ENCODE measurements around the gene ACKR1.
A peak's percentile ranks its signal among the peaks of the same experiment; 100 is the strongest.

Gene ACKR1

DNA sequence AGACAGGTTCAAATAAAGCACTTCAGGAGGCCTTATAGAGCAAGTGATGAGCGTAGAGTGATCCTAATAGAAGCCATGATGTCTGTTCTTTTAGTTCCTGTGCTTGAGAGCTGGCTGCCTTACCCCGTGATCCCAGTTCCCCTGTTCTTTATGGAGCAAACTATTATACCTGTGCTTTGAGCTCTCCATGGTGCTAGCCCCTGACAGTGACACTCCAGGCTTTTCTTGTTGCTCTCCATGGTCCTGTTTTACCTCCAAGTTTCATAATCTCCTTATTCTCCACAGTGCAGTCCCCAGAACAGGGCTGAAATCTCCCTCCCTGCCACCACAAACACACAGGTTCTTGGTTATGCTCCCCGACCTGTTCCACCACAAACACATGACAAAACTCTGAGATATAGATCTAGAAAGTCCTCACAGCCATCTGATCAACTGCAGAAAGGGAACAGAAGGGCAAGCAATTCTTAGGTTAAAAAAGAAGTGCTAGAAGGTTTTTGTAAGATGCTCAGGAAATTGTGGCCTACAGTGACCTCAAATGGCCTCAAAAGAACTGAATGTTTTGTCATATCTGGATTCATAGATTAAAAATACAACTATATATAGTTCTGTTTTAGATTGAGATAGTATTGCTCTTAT, 27.3 kb upstream of the ACKR1 start:
- Mint-ChIP-seq H3K27me3 (peaks cover 62% of the 10 kb centered on the region), H3K4me3 (no peak overlapping the region), H3K4me1 (ENCODE audit: low read depth) (no peaks in the 10 kb centered on the region), H3K9me3 (no peaks in the 10 kb centered on the region), H3K36me3 (ENCODE audit: low read depth) (no peaks in the 10 kb centered on the region), H3K27ac (no peak overlapping the region)

- no peak overlapping the region for H3K4me3 Mint-ChIP-seq
- H3K27ac Mint-ChIP-seq = no peak overlapping the region
- H3K27me3 Mint-ChIP-seq = peaks cover 52% of the 10 kb centered on the region
These were observed 24.8 kb upstream of the ACKR1 start for GRCh38 chr1:159179906-159180305.

GRCh38 chr1:159180516-159180915, 24.2 kb upstream of the ACKR1 start:
- no peaks in the 10 kb centered on the region for H3K4me1 Mint-ChIP-seq (ENCODE audit: low read depth)
- H3K27ac Mint-ChIP-seq = no peak overlapping the region
- H3K36me3 Mint-ChIP-seq (ENCODE audit: low read depth) = no peaks in the 10 kb centered on the region
- H3K27me3 Mint-ChIP-seq = peaks cover 53% of the 10 kb centered on the region
- H3K4me3 Mint-ChIP-seq = no peak overlapping the region
- H3K9me3 Mint-ChIP-seq = no peaks in the 10 kb centered on the region

More at GRCh38 chr1:159179906-159180305, 24.8 kb upstream of the ACKR1 start:
- no peaks in the 10 kb centered on the region for H3K9me3 Mint-ChIP-seq
- no peaks in the 10 kb centered on the region for H3K4me1 Mint-ChIP-seq (ENCODE audit: low read depth)
- H3K36me3 Mint-ChIP-seq (ENCODE audit: low read depth) = no peaks in the 10 kb centered on the region

DNA sequence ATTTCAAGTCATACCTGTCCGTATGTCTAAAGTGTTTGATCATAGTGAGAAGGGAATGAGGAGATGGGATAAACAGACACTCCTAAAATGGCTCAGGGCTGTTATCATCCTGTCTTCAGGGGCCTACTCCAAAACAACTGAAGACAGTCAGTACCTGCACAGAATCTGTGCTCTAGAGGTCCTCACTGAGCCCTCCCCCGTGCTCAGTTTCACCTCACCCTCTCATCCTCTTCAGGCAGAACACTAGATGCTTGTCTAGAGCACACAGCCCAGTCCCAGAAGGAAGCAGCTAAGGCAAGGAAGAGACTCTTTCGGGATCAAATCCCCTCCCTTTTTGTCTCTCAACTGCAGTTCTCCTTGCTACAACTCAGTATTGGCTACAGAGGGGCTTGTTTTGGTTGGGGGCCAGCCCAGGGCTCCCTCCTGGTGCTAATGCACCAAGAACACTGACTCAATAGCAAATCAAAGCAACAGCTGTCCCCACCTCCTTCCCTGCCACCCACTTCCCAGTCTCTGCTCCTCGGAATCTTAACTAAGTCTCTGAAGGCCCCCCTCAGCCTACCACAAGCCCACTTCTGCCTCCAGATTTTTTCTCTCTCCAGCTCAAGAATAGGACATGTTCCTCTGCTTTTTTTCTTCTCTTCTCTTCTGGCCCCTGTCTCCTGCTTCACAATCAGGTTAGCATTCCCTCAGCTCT, 23.2 kb upstream of the ACKR1 start:
- Mint-ChIP-seq H3K4me3 (no peak overlapping the region), H3K36me3 (ENCODE audit: low read depth) (no peaks in the 10 kb centered on the region), H3K4me1 (ENCODE audit: low read depth) (no peaks in the 10 kb centered on the region), H3K9me3 (no peaks in the 10 kb centered on the region), H3K27me3 (peaks cover 57% of the 10 kb centered on the region), H3K27ac (no peak overlapping the region)

DNA sequence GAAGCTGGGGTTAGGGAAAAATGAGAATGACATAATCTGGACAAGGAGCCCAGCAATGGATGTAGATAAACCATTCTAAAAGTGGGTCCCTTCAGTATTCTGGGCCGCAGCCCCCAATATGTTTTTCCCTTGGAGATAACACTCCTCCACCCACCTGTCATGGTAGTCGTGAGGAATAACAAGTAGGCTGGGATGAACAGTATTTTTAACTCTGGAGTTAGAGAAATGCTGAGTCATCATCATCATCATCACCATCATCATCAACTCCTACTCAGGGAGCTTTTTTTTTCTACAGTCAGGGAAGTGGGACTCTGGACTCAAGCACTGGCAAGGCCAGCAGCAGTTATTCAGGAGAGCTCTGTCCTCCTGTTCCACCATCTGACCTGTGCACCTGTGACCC, 20.5 kb upstream of the ACKR1 start:
- Mint-ChIP-seq H3K9me3 (no peaks in the 10 kb centered on the region), H3K36me3 (ENCODE audit: low read depth) (no peaks in the 10 kb centered on the region), H3K4me3 (no peak overlapping the region), H3K27ac (no peak overlapping the region), H3K27me3 (peaks cover 66% of the 10 kb centered on the region), H3K4me1 (ENCODE audit: low read depth) (peaks cover 5% of the 10 kb centered on the region)

GRCh38 chr1:159185121-159185520, 19.6 kb upstream of the ACKR1 start:
- Mint-ChIP-seq H3K4me3 (no peak overlapping the region), H3K4me1 (ENCODE audit: low read depth) (peaks cover 5% of the 10 kb centered on the region), H3K27ac (no peak overlapping the region), H3K36me3 (ENCODE audit: low read depth) (no peaks in the 10 kb centered on the region), H3K27me3 (peaks cover 68% of the 10 kb centered on the region), H3K9me3 (no peaks in the 10 kb centered on the region)

DNA sequence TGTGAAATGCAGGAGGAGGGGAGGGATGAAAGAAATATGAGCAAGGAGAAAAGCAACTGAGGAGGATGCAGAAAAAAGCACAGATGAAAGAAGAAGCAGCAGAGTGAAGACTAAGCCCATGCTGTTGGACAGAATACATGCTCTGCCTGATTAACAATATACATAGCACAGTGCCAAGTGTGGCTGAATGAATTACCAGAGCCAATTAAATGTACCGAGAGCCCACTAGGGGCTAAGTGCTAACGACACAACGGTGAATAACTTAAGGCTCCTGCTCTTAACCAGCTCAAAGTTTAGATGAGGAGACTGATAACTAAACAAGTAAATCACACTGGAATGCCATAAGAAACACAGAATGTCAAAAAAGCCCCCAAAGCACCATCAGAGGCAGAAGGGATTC, 17.6 kb upstream of the ACKR1 start:
- H3K4me1 Mint-ChIP-seq (ENCODE audit: low read depth) = peaks cover 5% of the 10 kb centered on the region
- no peaks in the 10 kb centered on the region for H3K9me3 Mint-ChIP-seq
- no peak overlapping the region for H3K4me3 Mint-ChIP-seq
- no peaks in the 10 kb centered on the region for H3K36me3 Mint-ChIP-seq (ENCODE audit: low read depth)
- H3K27ac Mint-ChIP-seq = no peak overlapping the region
- H3K27me3 Mint-ChIP-seq = peaks cover 61% of the 10 kb centered on the region

DNA sequence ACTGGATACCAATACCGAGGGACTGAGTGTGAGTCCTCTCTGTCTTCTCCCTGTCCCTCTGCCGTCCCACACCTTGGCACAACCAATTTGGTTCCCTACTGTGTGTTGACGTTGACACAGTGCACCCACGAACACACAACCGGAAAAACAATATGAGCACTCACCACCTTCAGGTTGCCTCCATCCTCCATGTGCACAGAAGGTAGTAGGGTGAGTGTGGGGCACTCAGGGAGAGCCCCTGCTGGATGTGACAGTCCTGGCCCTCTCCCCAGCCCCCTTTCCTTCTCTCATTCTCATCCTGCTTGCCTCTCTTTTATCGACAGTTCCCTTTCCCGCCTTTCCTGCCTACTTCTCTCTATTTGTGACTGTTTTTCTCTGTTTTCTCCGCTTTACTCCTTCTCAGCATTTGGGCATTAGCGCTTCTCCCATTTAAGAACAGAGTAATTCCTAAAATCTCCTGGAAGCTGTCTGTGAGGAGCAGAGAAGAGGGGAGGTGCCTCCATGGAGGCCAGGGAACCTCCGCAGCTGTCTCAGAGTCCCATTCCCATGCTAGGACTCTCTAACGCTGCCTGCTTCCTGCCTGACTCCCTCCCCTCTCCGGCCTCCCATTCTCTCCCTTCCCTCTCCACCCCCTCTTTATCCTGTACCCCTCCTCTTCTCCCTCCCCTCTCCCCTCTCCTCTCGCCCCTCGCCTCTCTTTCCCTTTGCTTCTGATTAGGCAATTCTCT, 16.9 kb upstream of the ACKR1 start:
- Mint-ChIP-seq H3K27me3 (peaks cover 64% of the 10 kb centered on the region), H3K36me3 (ENCODE audit: low read depth) (no peaks in the 10 kb centered on the region), H3K4me1 (ENCODE audit: low read depth) (peaks cover 5% of the 10 kb centered on the region), H3K27ac (no peak overlapping the region), H3K9me3 (no peaks in the 10 kb centered on the region), H3K4me3 (no peak overlapping the region)

DNA sequence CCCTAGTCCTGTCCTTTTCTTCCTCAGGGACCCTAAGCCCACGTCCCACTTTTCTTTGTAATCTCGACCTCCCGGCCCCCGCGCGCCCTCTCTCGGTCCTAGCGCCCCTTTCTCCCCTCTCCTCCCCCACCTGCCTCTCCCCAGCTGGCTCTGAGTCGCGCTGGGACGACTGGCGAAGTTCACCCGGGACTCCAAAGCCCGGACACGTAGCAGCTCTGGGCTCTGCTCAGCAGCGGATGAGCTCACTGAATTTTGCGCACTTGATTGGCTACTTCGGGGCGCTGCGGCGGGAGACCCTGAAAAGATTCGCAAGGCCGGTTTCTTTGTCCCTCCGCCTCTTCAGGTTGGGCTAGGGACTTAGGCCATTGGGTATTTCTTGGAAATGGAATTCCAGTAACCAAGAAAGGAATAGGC, 16.3 kb upstream of the ACKR1 start:
- Mint-ChIP-seq H3K4me1 (ENCODE audit: low read depth) (peaks cover 5% of the 10 kb centered on the region), H3K27me3 (peaks cover 63% of the 10 kb centered on the region), H3K36me3 (ENCODE audit: low read depth) (no peaks in the 10 kb centered on the region), H3K27ac (no peak overlapping the region), H3K9me3 (no peaks in the 10 kb centered on the region), H3K4me3 (peak overlapping the region; percentile 21)

GRCh38 chr1:159190441-159190840, 14.2 kb upstream of the ACKR1 start:
- Mint-ChIP-seq H3K4me1 (ENCODE audit: low read depth) (peaks cover 5% of the 10 kb centered on the region), H3K27me3 (peaks cover 56% of the 10 kb centered on the region), H3K4me3 (no peak overlapping the region), H3K9me3 (no peaks in the 10 kb centered on the region), H3K36me3 (ENCODE audit: low read depth) (no peaks in the 10 kb centered on the region), H3K27ac (no peak overlapping the region)

- Mint-ChIP-seq H3K27me3 (peaks cover 43% of the 10 kb centered on the region), H3K36me3 (ENCODE audit: low read depth) (no peaks in the 10 kb centered on the region), H3K4me1 (ENCODE audit: low read depth) (peaks cover 11% of the 10 kb centered on the region), H3K4me3 (no peak overlapping the region), H3K27ac (no peak overlapping the region), H3K9me3 (no peaks in the 10 kb centered on the region)
These were observed 8.1 kb upstream of the ACKR1 start for GRCh38 chr1:159196543-159196942.

DNA sequence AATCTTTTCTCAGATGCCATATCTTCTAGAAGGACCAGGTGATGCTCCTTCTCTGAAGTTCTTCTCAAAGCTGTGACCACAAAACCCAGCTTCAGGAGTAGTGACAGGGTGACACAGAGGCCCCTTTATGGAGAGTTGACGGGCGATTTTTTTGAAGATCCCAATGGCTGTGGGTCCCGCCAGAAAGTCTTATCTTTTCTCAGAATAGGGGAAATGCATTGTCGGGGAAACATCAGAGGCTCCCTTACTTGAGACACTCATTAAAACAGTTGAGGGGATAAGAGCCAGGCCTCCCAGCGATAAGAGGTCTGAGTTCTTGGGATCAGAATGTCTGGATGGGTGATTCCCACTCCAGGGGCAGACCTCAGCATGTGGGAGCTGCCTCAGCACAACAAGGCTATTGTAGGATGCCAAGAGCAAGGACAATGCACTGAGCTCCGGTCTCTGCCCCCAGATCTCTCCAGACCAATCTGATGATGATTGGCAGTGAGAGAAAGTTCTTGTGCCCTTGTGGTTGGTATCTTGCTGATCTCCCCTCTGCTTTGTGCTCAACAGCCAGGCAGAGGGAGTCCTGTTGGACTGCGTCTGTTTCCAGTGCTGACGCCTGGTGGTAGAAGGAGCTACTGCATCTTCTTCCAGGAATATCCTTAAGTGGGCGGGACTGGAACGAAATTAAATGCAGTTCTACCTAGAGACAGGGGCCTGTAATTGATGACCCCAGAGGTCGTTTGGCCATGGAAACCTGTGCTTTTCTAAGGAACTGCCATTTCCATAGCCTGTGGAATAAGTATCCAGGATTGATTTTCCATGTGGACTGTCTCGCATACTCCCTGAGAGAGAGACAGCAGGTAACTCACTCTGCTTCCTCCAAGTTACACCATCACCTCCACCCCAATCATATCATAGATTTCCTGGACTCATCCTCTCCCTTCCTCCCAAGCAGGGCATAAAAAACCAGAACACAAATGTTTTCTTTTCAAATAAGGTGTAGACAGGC, 6.8 kb upstream of the ACKR1 start:
- no peaks in the 10 kb centered on the region for H3K9me3 Mint-ChIP-seq
- H3K27me3 Mint-ChIP-seq = peaks cover 50% of the 10 kb centered on the region
- peaks cover 15% of the 10 kb centered on the region for H3K4me1 Mint-ChIP-seq (ENCODE audit: low read depth)
- peak overlapping the region; percentile 32 for H3K27ac Mint-ChIP-seq
- no peaks in the 10 kb centered on the region for H3K36me3 Mint-ChIP-seq (ENCODE audit: low read depth)
- no peak overlapping the region for H3K4me3 Mint-ChIP-seq

- H3K4me3 Mint-ChIP-seq = no peak overlapping the region
- H3K36me3 Mint-ChIP-seq (ENCODE audit: low read depth) = no peaks in the 10 kb centered on the region
- peaks cover 21% of the 10 kb centered on the region for H3K4me1 Mint-ChIP-seq (ENCODE audit: low read depth)
- no peak overlapping the region for H3K27ac Mint-ChIP-seq
- H3K27me3 Mint-ChIP-seq = peaks cover 61% of the 10 kb centered on the region
- no peaks in the 10 kb centered on the region for H3K9me3 Mint-ChIP-seq
These were observed 4.8 kb upstream of the ACKR1 start for GRCh38 chr1:159199901-159200300.

GRCh38 chr1:159200769-159201168, 3.9 kb upstream of the ACKR1 start:
- Mint-ChIP-seq H3K4me1 (ENCODE audit: low read depth) (peaks cover 21% of the 10 kb centered on the region), H3K27ac (no peak overlapping the region), H3K9me3 (no peaks in the 10 kb centered on the region), H3K27me3 (peaks cover 68% of the 10 kb centered on the region), H3K36me3 (ENCODE audit: low read depth) (no peaks in the 10 kb centered on the region), H3K4me3 (no peak overlapping the region)
